Umbilical cord (tissue), 2 donors: ENCODE results near the gene GTF2E1. TPM values are rescaled to one million over a fixed set of nuclear protein-coding genes. Genes with fewer than 3 reads are reported as not detected.

Experiments used
- DNase-seq: peaks from one replicate; pipeline ENCODE4 v3.0.0-alpha.2; 2015; ENCODE audit warnings: low spot score
- total RNA-seq: library from RNA; depleted of rRNA; stranded (reverse); fragments of >200 nt; gene quantifications from one replicate; pipeline ENCODE4 v1.2.3, GENCODE V29; 2014; ENCODE audit warnings: low replicate concordance; ENCODE audit not compliant: insufficient read depth

The GTF2E1 gene
- total RNA-seq, 1 donor from 2014 or later, result 47.7 TPM

DNA sequence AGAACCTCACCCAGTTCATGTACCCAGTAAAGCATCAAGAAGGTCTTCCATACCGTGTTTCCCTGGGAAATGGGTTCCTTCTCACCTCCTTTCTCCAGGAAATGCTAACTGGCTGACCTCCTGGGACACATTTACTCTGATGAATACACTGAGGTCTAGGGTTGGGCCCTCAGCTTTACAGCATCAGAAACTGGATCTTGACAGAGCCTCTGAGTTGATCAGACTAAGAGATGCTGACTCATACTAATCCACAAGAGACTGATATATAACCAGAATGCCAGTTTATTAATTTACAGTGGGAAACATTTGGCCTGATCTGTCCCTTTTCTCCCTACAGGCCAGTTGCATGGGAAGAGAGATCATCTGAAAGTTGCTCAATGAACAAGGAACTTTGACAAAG lies 55.8 kb downstream of the GTF2E1 start:
- DNase-seq, result no peak

DNA sequence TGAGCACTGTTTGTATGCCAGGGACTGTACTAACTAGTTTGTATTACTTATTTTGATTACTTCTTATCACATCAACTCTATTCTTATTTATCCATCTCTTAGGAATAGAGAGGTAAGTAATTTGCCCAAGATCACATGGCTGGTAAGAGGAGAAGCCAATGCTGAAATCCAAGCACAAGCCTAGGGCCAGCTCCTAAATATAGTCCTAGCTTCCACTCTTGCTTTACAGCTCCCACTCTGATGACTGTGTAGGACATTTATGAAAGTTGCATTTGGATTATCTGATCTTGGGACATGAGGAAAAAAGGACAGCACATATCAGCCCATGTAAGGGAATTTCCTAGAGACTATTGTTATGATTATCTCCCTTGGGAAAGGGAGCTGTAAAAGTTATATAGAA lies 58.1 kb downstream of the GTF2E1 start:
- DNase-seq, result no peak

DNA sequence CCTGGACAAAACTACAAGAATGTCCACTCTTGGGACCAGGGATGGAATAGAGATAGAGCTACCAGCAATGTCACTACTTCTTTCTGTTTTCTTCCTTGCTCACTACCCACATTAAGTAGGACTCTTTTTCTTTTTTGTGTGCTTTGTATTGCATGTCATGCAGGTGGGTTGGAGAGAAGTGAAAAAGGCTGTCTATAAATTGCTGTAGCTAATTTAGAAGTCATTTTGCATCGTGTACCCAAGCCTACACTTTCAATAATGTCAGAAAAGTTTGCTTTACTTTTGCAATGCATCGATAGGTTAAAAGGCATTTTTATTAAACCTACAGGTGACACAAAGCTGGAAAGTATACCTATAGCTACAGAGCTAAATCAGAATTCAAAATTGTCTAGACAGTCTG lies 58.9 kb downstream of the GTF2E1 start:
- DNase-seq, result no peak

GRCh38 chr3:120802916-120803315 lies 60.4 kb downstream of the GTF2E1 start:
- DNase-seq, result no peak

GRCh38 chr3:120816728-120817127 lies 74.2 kb downstream of the GTF2E1 start:
- no peak for DNase-seq

DNA sequence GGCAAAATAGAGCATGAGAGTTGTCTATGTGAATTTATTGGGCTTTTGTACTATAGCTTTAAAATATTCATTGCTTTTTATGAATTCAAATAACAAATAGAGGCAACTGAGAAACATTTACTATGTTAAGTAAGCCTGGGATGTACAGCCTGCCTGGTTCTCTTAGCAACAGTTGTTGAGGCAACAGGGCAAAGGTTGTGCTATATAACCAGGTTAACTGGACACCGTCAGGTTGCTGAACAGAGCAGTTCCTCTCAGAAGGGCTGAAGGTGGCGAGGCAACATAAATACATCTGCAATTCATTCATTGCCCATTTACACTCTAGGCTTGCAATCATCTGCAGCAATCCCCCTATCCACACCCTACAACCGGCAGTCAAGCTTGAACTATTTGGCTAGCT lies 78.2 kb downstream of the GTF2E1 start:
- no peak for DNase-seq

DNA sequence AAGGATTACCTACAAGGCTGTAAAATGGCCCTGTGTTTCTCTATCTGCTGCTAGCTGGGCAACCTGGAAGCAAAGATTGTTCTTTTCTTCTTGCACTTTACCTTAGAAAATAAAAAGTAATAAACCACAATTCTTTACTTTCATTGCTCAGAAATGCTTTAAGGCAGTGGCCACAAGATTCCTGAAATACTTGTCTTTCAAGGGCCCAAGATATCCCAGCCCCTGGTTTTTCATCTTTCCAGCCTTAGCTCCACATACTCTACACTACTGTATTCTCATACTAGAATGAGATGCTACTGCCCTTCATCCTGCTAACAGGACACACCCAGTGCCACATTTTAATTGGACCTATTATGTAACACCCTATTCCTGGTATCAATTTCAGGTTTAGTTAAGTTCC lies 78.9 kb downstream of the GTF2E1 start:
- DNase-seq, result no peak

GRCh38 chr3:120823156-120823555 lies 80.6 kb downstream of the GTF2E1 start:
- no peak for DNase-seq

DNA sequence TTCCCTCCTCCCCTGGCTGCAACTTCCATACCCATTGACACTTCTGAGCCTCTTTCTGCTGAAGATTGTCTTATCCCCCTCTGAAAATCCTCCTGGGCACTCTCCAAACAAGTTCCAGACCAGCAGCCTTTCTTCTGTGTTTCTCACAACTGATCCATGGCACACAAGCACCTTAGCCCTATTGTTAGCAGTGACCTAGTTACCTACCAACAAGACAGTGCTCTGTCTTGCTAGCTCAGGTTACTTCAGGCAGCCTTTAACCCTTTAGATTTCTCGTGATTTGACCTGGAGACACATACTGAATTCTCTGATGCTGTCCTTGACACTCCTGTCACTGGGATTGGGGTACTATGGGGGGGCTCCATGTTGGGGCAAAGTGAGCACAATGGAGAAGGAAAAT lies 82.1 kb downstream of the GTF2E1 start:
- DNase-seq, result no peak

DNA sequence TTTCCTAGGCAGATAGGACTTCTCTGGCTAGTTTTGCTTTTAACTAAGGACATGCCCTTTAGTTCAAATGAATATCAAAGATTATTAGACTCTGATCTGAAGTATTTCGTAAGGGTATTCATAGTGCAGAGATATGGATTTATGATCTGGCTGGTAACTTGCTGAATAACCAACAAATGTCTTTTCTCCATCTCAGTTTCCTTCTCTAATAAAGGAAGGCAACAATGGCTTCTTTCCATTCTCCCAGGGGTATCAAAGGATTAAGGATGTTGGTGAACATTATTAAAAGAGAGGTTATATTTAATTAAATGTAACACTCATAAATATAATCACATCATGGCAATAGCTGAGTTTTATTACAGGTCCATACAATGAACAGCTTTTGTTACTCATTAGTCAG lies 86.3 kb downstream of the GTF2E1 start:
- no peak for DNase-seq

DNA sequence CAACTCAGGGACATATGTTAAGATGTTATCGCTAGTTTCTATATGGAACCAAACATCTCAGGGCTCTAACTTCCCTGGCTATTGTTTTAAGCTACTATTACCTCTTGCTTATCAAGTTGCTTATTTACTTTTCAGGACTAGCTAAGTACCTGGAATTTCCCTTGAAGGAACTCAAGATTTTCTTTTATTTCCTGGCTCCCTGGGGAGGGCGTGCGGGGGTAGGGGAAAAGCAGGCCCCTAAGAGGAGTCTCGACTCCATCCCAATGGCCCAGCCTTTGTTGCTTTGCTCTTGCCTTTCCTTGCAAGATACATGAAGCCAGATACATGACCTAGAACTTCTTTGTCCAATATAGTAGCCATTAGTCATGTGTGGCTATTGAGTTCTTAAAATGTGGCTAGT lies 88.5 kb downstream of the GTF2E1 start:
- DNase-seq, result no peak

Other genes starting within 250 kb of the GTF2E1 start
- gene NDUFB4, start 146.4 kb upstream of the GTF2E1 start, total RNA-seq, result 48.6 TPM
- gene HGD, start 60.5 kb upstream of the GTF2E1 start, total RNA-seq, result not detected
- gene RABL3, start 228 bp upstream of the GTF2E1 start, total RNA-seq, result 16.6 TPM
- gene STXBP5L, start 165.5 kb downstream of the GTF2E1 start, total RNA-seq, result 26.5 TPM